ENCODE data around the gene KIF6.
"Not testable (repeated sequence)": the region's sequence is repeated elsewhere in the genome, so short reads cannot be mapped to it uniquely, and the experiment has no call there.

The KIF6 gene

GRCh38 chr6:39754514-39755115, 29.4 kb upstream of the KIF6 start:
- Histone ChIP-seq H3K4me1 (ENCODE audit: control insufficient read depth, insufficient read depth, low read length, unreplicated experiment) (no peaks in the 10 kb centered on the region), H2AFZ (ENCODE audit: low read length, unreplicated experiment) (no peak overlapping the region), H3K27me3 (ENCODE audit: insufficient read depth, low read length) (0 out of 2 replicates have a peak, but pooled peaks cover 3% of the 10 kb centered on the region), H3K27ac (ENCODE audit: low read depth, low read length) (no peak overlapping the region), H3K4me3 (ENCODE audit: low read depth, low read length) (no peak overlapping the region), H3K36me3 (ENCODE audit: insufficient read depth, low read length) (no peaks in the 10 kb centered on the region), H3K79me2 (ENCODE audit: control insufficient read depth, insufficient read depth, low read length, unreplicated experiment) (no peaks in the 10 kb centered on the region)

DNA sequence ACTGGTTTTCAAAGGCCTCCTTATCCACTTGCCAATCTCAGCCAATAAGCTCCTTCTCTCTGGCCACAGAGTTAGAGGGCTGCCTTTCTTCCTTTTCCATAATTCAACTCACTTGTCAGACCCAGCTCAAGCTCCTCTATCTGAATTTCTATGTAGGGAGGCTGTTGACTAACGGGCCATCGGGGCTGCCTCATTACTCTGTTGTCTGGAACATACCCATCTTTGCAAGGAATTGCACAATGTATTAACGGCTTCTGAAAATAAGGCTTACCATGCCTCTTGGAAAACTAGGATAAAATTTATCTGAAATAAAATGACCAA, 28.5 kb upstream of the KIF6 start:
- Histone ChIP-seq H3K27me3 (ENCODE audit: insufficient read depth, low read length) (0 out of 2 replicates have a peak, but pooled peaks cover 3% of the 10 kb centered on the region), H3K79me2 (ENCODE audit: control insufficient read depth, insufficient read depth, low read length, unreplicated experiment) (no peaks in the 10 kb centered on the region), H3K27ac (ENCODE audit: low read depth, low read length) (no peak overlapping the region), H3K4me3 (ENCODE audit: low read depth, low read length) (no peak overlapping the region), H3K36me3 (ENCODE audit: insufficient read depth, low read length) (no peaks in the 10 kb centered on the region), H2AFZ (ENCODE audit: low read length, unreplicated experiment) (no peak overlapping the region), H3K4me1 (ENCODE audit: control insufficient read depth, insufficient read depth, low read length, unreplicated experiment) (no peaks in the 10 kb centered on the region)

GRCh38 chr6:39752835-39753724, 27.9 kb upstream of the KIF6 start:
- Histone ChIP-seq H3K27ac (ENCODE audit: low read depth, low read length) (no peak overlapping the region), H3K79me2 (ENCODE audit: control insufficient read depth, insufficient read depth, low read length, unreplicated experiment) (no peaks in the 10 kb centered on the region), H2AFZ (ENCODE audit: low read length, unreplicated experiment) (no peak overlapping the region), H3K27me3 (ENCODE audit: insufficient read depth, low read length) (0 out of 2 replicates have a peak, but pooled peaks cover 3% of the 10 kb centered on the region), H3K4me3 (ENCODE audit: low read depth, low read length) (no peak overlapping the region), H3K36me3 (ENCODE audit: insufficient read depth, low read length) (no peaks in the 10 kb centered on the region), H3K4me1 (ENCODE audit: control insufficient read depth, insufficient read depth, low read length, unreplicated experiment) (no peaks in the 10 kb centered on the region)

DNA sequence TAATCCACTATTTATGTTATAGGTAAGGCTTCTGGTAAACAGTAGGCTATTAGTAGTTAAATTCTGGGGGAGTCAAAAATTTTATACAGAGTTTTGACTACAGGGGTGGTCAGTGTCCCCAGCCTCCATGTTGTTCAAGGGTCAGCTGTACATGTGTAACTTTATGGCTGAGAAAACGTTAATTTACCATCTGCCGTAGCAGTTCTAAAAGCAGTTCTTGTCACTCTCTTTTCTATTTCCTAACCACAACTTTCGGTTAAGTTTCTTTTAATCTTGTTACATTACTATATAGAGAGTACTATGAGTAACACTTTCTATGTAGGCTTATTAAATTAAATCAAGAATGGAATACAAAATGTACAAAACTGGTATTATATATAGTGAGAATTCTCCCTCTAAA, 21.6 kb upstream of the KIF6 start:
- Histone ChIP-seq H3K27me3 (ENCODE audit: insufficient read depth, low read length) (0 out of 2 replicates have a peak, but pooled peaks cover 3% of the 10 kb centered on the region), H3K36me3 (ENCODE audit: insufficient read depth, low read length) (no peaks in the 10 kb centered on the region), H2AFZ (ENCODE audit: low read length, unreplicated experiment) (no peak overlapping the region), H3K4me1 (ENCODE audit: control insufficient read depth, insufficient read depth, low read length, unreplicated experiment) (no peaks in the 10 kb centered on the region), H3K79me2 (ENCODE audit: control insufficient read depth, insufficient read depth, low read length, unreplicated experiment) (no peaks in the 10 kb centered on the region), H3K27ac (ENCODE audit: low read depth, low read length) (no peak overlapping the region), H3K4me3 (ENCODE audit: low read depth, low read length) (no peak overlapping the region)

- H2AFZ ChIP-seq (ENCODE audit: low read length, unreplicated experiment), result no peak overlapping the region
- no peaks in the 10 kb centered on the region for H3K36me3 ChIP-seq (ENCODE audit: insufficient read depth, low read length)
- no peaks in the 10 kb centered on the region for H3K4me1 ChIP-seq (ENCODE audit: control insufficient read depth, insufficient read depth, low read length, unreplicated experiment)
- H3K27me3 ChIP-seq (ENCODE audit: insufficient read depth, low read length), result peaks cover 25% of the 10 kb centered on the region; the same call in 1 of the 2 replicates
- H3K27ac ChIP-seq (ENCODE audit: low read depth, low read length), result no peak overlapping the region
- H3K79me2 ChIP-seq (ENCODE audit: control insufficient read depth, insufficient read depth, low read length, unreplicated experiment), result no peaks in the 10 kb centered on the region
- H3K4me3 ChIP-seq (ENCODE audit: low read depth, low read length), result no peak overlapping the region
Observed at GRCh38 chr6:39733704-39734103, 8.5 kb upstream of the KIF6 start.

DNA sequence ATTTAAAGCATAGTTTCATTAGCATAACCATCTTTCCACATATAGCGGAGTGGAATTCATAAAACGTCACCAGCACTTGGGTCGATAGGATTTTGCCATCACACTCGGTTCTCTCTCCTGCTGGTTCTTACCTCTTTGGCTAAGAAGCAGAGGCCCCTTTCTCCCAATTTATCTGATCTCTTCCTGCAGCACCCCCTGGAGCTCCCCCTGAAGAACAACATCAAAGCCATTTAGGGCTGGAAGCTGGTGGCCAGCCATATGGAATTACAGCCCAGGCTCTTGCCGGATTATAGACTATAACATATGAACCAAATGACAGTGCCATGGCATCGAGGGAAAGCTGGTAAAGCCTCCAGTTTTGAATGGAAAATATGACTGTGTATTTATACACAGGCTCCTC, 6.4 kb upstream of the KIF6 start:
- Histone ChIP-seq H3K4me1 (ENCODE audit: control insufficient read depth, insufficient read depth, low read length, unreplicated experiment) (no peaks in the 10 kb centered on the region), H3K4me3 (ENCODE audit: low read depth, low read length) (no peak overlapping the region), H3K27me3 (ENCODE audit: insufficient read depth, low read length) (peaks cover 28% of the 10 kb centered on the region; the same call in 1 of the 2 replicates), H2AFZ (ENCODE audit: low read length, unreplicated experiment) (no peak overlapping the region), H3K27ac (ENCODE audit: low read depth, low read length) (no peak overlapping the region), H3K36me3 (ENCODE audit: insufficient read depth, low read length) (no peaks in the 10 kb centered on the region), H3K79me2 (ENCODE audit: control insufficient read depth, insufficient read depth, low read length, unreplicated experiment) (no peaks in the 10 kb centered on the region)

GRCh38 chr6:39729945-39730344, 4.7 kb upstream of the KIF6 start:
- H3K4me1 ChIP-seq (ENCODE audit: control insufficient read depth, insufficient read depth, low read length, unreplicated experiment), result no peaks in the 10 kb centered on the region
- H3K79me2 ChIP-seq (ENCODE audit: control insufficient read depth, insufficient read depth, low read length, unreplicated experiment), result no peaks in the 10 kb centered on the region
- H2AFZ ChIP-seq (ENCODE audit: low read length, unreplicated experiment), result no peak overlapping the region
- no peaks in the 10 kb centered on the region for H3K36me3 ChIP-seq (ENCODE audit: insufficient read depth, low read length)
- no peak overlapping the region for H3K4me3 ChIP-seq (ENCODE audit: low read depth, low read length)
- peaks cover 28% of the 10 kb centered on the region; the same call in 1 of the 2 replicates for H3K27me3 ChIP-seq (ENCODE audit: insufficient read depth, low read length)
- no peak overlapping the region for H3K27ac ChIP-seq (ENCODE audit: low read depth, low read length)

DNA sequence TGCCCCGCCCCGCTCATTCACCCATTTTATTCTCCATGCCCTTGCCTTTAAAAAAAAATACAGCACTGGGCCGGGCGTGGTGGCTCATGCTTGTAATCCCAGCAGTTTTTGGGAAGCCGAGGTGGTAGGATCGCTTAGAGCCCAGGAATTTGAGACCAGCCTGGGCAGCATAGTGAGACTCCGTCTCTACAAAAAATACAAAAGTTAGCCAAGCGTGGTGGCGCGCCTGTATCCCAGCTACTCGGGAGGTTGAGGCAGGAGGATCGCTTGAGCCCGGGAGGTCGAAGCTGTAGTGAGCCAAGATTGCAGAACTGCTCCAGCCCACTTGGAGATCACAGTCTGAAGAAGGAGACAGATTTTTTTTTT, 407 bp upstream of the KIF6 start:
- Histone ChIP-seq H3K27ac (ENCODE audit: low read depth, low read length) (no peak overlapping the region), H3K4me1 (ENCODE audit: control insufficient read depth, insufficient read depth, low read length, unreplicated experiment) (no peaks in the 10 kb centered on the region), H3K4me3 (ENCODE audit: low read depth, low read length) (no peak overlapping the region; the same call in 1 of the 2 replicates), H3K27me3 (ENCODE audit: insufficient read depth, low read length) (peaks cover 7% of the 10 kb centered on the region; the same call in 1 of the 2 replicates), H3K79me2 (ENCODE audit: control insufficient read depth, insufficient read depth, low read length, unreplicated experiment) (no peaks in the 10 kb centered on the region), H3K36me3 (ENCODE audit: insufficient read depth, low read length) (no peaks in the 10 kb centered on the region), H2AFZ (ENCODE audit: low read length, unreplicated experiment) (peak overlapping the region; percentile 40)

- H3K79me2 ChIP-seq (ENCODE audit: control insufficient read depth, insufficient read depth, low read length, unreplicated experiment); H3K27ac ChIP-seq (ENCODE audit: low read depth, low read length); H3K4me1 ChIP-seq (ENCODE audit: control insufficient read depth, insufficient read depth, low read length, unreplicated experiment); H3K27me3 ChIP-seq (ENCODE audit: insufficient read depth, low read length); H2AFZ ChIP-seq (ENCODE audit: low read length, unreplicated experiment); H3K4me3 ChIP-seq (ENCODE audit: low read depth, low read length); H3K36me3 ChIP-seq (ENCODE audit: insufficient read depth, low read length): not testable (repeated sequence)
Observed at GRCh38 chr6:39723350-39723749, 1.9 kb downstream of the KIF6 start.

- H3K27ac ChIP-seq (ENCODE audit: low read depth, low read length), result no peak overlapping the region
- H3K79me2 ChIP-seq (ENCODE audit: control insufficient read depth, insufficient read depth, low read length, unreplicated experiment), result no peaks in the 10 kb centered on the region
- no peak overlapping the region for H2AFZ ChIP-seq (ENCODE audit: low read length, unreplicated experiment)
- no peaks in the 10 kb centered on the region for H3K27me3 ChIP-seq (ENCODE audit: insufficient read depth, low read length)
- no peak overlapping the region for H3K4me3 ChIP-seq (ENCODE audit: low read depth, low read length)
- no peaks in the 10 kb centered on the region for H3K4me1 ChIP-seq (ENCODE audit: control insufficient read depth, insufficient read depth, low read length, unreplicated experiment)
- H3K36me3 ChIP-seq (ENCODE audit: insufficient read depth, low read length), result no peaks in the 10 kb centered on the region
Observed at GRCh38 chr6:39714802-39715201, 10.4 kb downstream of the KIF6 start.
